AG04450 (cell line): Measurements from ENCODE around the gene RASA2. TPM values are rescaled to one million over a fixed set of nuclear protein-coding genes. Genes with fewer than 3 reads are reported as not detected.

Source experiments
- CTCF ChIA-PET: fragments of 300-600, 350-600 bp; formaldehyde crosslinking; extraction: SDS; loops from one replicate; lab custom pipeline; 2022; ENCODE audit warnings: antibody characterized with exemption, inconsistent platforms; lab: Charles Lee
- POLR2A ChIA-PET: fragments of 350-600 bp; formaldehyde crosslinking; extraction: SDS; loops from one replicate; lab custom pipeline; 2021; ENCODE audit warnings: antibody characterized with exemption, inconsistent platforms; lab: Yijun Ruan, JAX
- DNase-seq: peaks from one replicate; pipeline ENCODE4 v3.0.0-alpha.2; 2011; ENCODE audit warnings: low read depth, low spot score
- H3K27ac ChIP-seq: one replicate; pipeline ENCODE4 v1.5.1; 2012; ENCODE audit warnings: low read depth, low read length, control low read depth
- H3K27me3 ChIP-seq: one replicate; pipeline ENCODE4 v1.6.0; 2012; ENCODE audit warnings: low read length; ENCODE audit not compliant: control insufficient read depth, insufficient read depth
- H3K4me3 ChIP-seq: 2 replicates; pipeline ENCODE4 v1.5.1; 2011; ENCODE audit warnings: mild to moderate bottlenecking, low read depth, low read length, control low read depth
- H3K9me3 ChIP-seq: 2 replicates; pipeline ENCODE4 v1.5.1; 2012; ENCODE audit warnings: low read length; ENCODE audit not compliant: control insufficient read depth, insufficient read depth
- polyA plus RNA-seq: library from polyadenylated mRNA; depleted of rRNA; stranded (reverse); fragments of >200 nt; gene quantifications from 2 replicates; pipeline ENCODE4 v1.2.3, GENCODE V29; 2011
- TF ChIP-seq, protein P1 (sequence below): IDR thresholded peaks from 2 replicates; pipeline ENCODE4 v1.5.1; 2011; ENCODE audit warnings: low read depth, low read length, control low read depth, inconsistent platforms

The RASA2 gene
- polyA plus RNA-seq, 1 experiment = 11.6 TPM

DNA sequence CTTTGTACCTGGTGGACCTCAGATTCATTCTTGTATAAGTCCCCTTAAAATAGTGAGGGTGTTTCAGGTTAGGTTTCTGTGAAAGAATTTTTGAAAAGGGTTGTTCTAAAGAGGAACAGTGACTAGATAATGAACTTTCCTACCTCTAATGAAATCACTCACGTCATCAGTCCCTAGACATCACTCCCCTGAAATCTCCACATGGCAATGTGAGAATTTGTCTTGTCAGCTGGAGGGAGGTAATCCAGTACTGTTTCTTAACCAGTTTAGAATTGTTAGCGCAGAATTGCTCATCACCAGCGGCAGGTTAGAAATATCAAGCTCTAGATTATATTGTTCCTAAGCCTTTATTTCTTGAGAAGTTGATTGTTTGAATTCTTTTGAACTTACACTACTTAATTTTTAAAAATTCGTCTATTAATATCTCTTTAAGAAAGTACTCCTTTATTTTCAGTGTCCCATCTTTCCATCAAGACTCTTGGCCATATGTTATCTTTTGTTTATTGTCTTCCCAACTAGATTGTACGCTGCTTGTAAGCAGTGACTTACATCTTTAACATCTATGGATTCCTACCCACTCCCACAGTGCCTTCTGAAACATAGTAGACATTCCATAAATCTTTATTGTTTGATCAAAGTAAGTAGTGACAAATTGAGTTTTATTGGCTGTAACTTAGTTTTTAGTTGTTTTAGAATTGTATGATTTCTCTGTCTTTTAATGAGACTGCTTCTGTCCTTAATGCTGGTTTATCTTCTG, 52.8 kb downstream of the RASA2 start:
- H3K27ac ChIP-seq = no peak overlapping the region
- no peak overlapping the region for H3K4me3 ChIP-seq
- no peaks in the 10 kb centered on the region for H3K27me3 ChIP-seq
- DNase-seq = no peak
- TF ChIP-seq, protein P1, sequence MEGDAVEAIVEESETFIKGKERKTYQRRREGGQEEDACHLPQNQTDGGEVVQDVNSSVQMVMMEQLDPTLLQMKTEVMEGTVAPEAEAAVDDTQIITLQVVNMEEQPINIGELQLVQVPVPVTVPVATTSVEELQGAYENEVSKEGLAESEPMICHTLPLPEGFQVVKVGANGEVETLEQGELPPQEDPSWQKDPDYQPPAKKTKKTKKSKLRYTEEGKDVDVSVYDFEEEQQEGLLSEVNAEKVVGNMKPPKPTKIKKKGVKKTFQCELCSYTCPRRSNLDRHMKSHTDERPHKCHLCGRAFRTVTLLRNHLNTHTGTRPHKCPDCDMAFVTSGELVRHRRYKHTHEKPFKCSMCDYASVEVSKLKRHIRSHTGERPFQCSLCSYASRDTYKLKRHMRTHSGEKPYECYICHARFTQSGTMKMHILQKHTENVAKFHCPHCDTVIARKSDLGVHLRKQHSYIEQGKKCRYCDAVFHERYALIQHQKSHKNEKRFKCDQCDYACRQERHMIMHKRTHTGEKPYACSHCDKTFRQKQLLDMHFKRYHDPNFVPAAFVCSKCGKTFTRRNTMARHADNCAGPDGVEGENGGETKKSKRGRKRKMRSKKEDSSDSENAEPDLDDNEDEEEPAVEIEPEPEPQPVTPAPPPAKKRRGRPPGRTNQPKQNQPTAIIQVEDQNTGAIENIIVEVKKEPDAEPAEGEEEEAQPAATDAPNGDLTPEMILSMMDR = no peak
- peaks cover 3% of the 10 kb centered on the region; the same call in 1 of the 2 replicates for H3K9me3 ChIP-seq
- POLR2A ChIA-PET = no interaction called here
- CTCF ChIA-PET = interaction anchor here (0.8 kb wide), 1 partner anchor 21 kb away, joined by 4 read pairs; no protein-coding TSS in a partner anchor

DNA sequence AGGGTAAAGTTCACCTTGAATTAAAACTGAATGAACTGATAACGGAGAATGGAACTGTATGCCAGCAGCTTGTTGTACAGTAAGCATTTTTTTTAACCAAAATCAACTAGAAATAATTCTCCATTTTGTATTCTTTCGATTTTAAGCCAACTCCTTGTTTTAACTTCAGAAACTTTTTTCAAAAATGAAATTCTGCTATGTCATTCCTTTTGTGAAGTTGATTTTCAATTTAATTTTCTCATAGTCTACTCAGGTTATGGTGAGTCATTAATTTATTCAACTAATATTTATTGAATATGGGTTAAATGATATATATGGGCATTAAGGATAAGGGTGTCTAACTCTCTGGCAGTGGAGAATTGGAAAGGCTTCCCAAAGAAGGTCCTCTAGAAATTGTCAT, 53.7 kb downstream of the RASA2 start:
- DNase-seq = no peak
- Histone ChIP-seq H3K4me3 (no peak overlapping the region), H3K27ac (no peak overlapping the region), H3K27me3 (no peaks in the 10 kb centered on the region), H3K9me3 (peaks cover 3% of the 10 kb centered on the region; the same call in 1 of the 2 replicates)
- ChIA-PET CTCF (no interaction called here), POLR2A (no interaction called here)
- TF ChIP-seq, protein P1 = no peak

DNA sequence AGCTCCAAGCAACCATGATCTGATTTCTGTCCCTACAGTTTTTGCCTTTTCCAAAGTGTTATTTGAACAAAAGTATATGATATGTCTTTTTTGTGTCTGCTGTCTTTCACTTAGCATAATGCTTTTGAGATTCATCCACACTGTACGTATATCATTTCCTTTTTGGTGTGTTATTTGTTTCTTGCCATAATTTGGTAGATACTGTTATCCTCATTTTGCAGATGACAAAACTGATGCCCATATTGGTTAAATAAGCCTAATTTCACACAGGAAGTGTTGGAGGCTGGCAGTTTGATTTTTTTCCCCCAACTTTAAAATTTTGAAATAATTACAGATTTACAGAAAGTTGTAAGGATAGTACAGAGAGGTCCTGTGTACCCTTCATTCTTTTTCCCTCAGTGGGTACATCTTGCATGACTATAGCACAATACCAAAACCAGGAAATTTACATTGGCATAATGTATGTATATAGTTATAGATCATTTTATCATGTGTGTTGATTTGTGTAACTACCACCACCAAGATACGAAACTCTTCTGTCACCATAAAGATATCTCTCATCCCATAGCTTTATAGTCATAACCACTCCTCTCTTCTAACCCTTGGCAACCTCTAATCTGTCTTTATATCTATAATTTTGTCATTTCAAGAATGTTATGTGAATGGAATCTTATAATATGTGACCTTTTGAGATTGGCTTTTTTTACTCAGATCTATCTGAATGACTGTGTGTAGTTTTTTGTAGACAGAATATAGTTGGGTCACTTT, 55.6 kb downstream of the RASA2 start:
- H3K9me3 ChIP-seq = 0 out of 2 replicates have a peak, but pooled peaks cover 3% of the 10 kb centered on the region
- ChIA-PET CTCF (no interaction called here), POLR2A (no interaction called here)
- H3K4me3 ChIP-seq = no peak overlapping the region
- TF ChIP-seq, protein P1 = no peak
- DNase-seq = no peak
- H3K27ac ChIP-seq = no peak overlapping the region
- H3K27me3 ChIP-seq = no peaks in the 10 kb centered on the region

DNA sequence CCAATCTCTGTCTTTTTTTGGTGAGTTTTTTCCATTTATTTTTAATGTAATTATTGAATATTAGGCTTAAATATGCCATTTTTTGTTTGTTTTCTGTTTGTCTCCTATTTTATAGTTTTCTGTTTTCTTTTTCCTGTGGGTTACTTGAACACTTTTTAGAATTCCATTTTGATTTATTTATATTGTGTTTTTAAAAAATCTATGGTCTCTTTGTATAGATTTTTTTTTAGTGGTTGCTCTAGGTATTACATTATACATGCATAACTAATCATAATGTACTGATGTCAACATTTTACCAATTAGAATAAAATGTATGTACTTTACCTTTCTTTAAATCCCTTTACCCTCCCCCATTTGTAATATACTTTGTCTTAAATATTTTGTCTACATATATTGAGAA, 56.2 kb downstream of the RASA2 start:
- Histone ChIP-seq H3K9me3 (0 out of 2 replicates have a peak, but pooled peaks cover 3% of the 10 kb centered on the region), H3K4me3 (no peak overlapping the region), H3K27me3 (no peaks in the 10 kb centered on the region), H3K27ac (no peak overlapping the region)
- no peak for DNase-seq
- TF ChIP-seq, protein P1 = no peak
- ChIA-PET CTCF (no interaction called here), POLR2A (no interaction called here)

DNA sequence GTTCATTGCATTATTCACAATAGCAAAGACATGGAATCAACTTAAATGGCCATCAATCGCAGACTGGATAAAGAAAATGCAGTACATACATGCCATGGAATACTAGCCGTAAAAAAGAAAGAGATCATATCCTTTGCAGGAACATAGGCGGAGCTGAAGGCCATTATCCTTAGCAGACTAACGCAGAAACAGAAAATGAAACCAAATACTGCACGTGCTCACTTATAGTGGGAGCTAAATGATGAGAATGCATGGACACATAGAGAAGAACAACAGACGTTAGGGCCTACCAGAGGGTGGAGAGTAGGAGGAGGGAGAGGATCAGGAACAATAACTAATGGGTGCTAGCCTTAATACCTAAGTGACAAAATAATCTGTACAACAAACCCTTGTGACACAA, 57.9 kb downstream of the RASA2 start:
- 0 out of 2 replicates have a peak, but pooled peaks cover 3% of the 10 kb centered on the region for H3K9me3 ChIP-seq
- no peak overlapping the region for H3K4me3 ChIP-seq
- CTCF ChIA-PET = interaction anchor here (0.9 to 1.0 kb wide), 2 partner anchors 17 to 80 kb away, joined by 3 read pairs; no protein-coding TSS in a partner anchor
- TF ChIP-seq, protein P1 = no peak
- DNase-seq = no peak
- no peaks in the 10 kb centered on the region for H3K27me3 ChIP-seq
- H3K27ac ChIP-seq = no peak overlapping the region
- POLR2A ChIA-PET = no interaction called here
